OCI-LY3 (cell line): Measurements from ENCODE around the gene MAP6.

Experiments used
- H2AFZ ChIP-seq: fragments of 200-600, 300-600 bp; shearing (Covaris generic); 2 replicates; pipeline ENCODE4 v1.6.0; 2014; ENCODE audit warnings: antibody characterized with exemption, low read depth, low read length
- H3K27ac ChIP-seq: fragments of 200-600, 300-600 bp; sonication (generic); 2 replicates; pipeline ENCODE4 v1.5.1; 2014; ENCODE audit warnings: mild to moderate bottlenecking, low read length, moderate library complexity, mixed read lengths
- H3K27me3 ChIP-seq: fragments of 200-600, 300-600 bp; sonication (generic); 2 replicates; pipeline ENCODE4 v1.6.1; 2014; ENCODE audit warnings: low read depth, low read length, mixed read lengths
- H3K36me3 ChIP-seq: fragments of 200-600, 300-600 bp; sonication (generic); replicated peaks from 2 replicates; pipeline ENCODE3; 2014; ENCODE audit warnings: low read depth, low read length, mixed read lengths
- H3K4me1 ChIP-seq: fragments of 300-600, 200-600 bp; sonication (generic); 2 replicates; pipeline ENCODE4 v1.6.1; 2014; ENCODE audit warnings: low read length, mixed read lengths
- H3K4me2 ChIP-seq: fragments of 200-600, 300-600 bp; sonication (generic); 2 replicates; pipeline ENCODE4 v1.6.1; 2014; ENCODE audit warnings: low read length, mixed read lengths
- H3K4me3 ChIP-seq: fragments of 300-600, 200-600 bp; sonication (generic); 2 replicates; pipeline ENCODE4 v1.5.1; 2014; ENCODE audit warnings: antibody characterized with exemption, mild to moderate bottlenecking, low read length, moderate library complexity
- H3K79me2 ChIP-seq: fragments of 300-600, 200-600 bp; shearing (Covaris generic); 2 replicates; pipeline ENCODE4 v1.6.1; 2014; ENCODE audit warnings: mild to moderate bottlenecking, low read length, mixed read lengths
- H3K9ac ChIP-seq: fragments of 300-600, 200-600 bp; shearing (Covaris generic); 2 replicates; pipeline ENCODE4 v1.6.0; 2014; ENCODE audit warnings: mild to moderate bottlenecking, low read length, moderate library complexity
- H3K9me3 ChIP-seq: fragments of 200-600, 300-600 bp; shearing (Covaris generic); 2 replicates; pipeline ENCODE4 v1.6.1; 2014; ENCODE audit warnings: low read length, mixed read lengths; ENCODE audit not compliant: insufficient read depth
- H4K20me1 ChIP-seq: fragments of 200-600, 300-600 bp; sonication (generic); 2 replicates; pipeline ENCODE4 v1.6.1; 2016; ENCODE audit warnings: low read length, mixed read lengths; ENCODE audit not compliant: insufficient read depth
- CTCF ChIP-seq: fragments of 200-600, 300-600 bp; sonication (generic); IDR thresholded peaks from 2 replicates; pipeline ENCODE4 v1.5.1; 2014; ENCODE audit warnings: antibody characterized with exemption, low read length, low read depth
- EZH2phosphoT487 ChIP-seq: fragments of 200-600 bp; shearing (Covaris generic); IDR thresholded peaks from 2 replicates; pipeline ENCODE4 v1.6.1; 2018; ENCODE audit warnings: antibody characterized with exemption, mixed run types, low read depth

MAP6 gene

GRCh38 chr11:75553889-75554257 lies 115.0 kb downstream of the MAP6 start:
- TF ChIP-seq CTCF (no peak), EZH2phosphoT487 (no peak)
- no peaks in the 10 kb centered on the region for H3K36me3 ChIP-seq
- no peaks in the 10 kb centered on the region for H3K79me2 ChIP-seq
- H3K4me3 ChIP-seq: no peak overlapping the region
- H3K27me3 ChIP-seq: peaks cover 14% of the 10 kb centered on the region
- H3K4me1 ChIP-seq: no peaks in the 10 kb centered on the region
- H3K9ac ChIP-seq: no peak overlapping the region
- H2AFZ ChIP-seq: no peak overlapping the region
- H3K4me2 ChIP-seq: no peak overlapping the region
- H3K27ac ChIP-seq: no peak overlapping the region
- H3K9me3 ChIP-seq: no peaks in the 10 kb centered on the region
- no peaks in the 10 kb centered on the region for H4K20me1 ChIP-seq

GRCh38 chr11:75553182-75553581 lies 115.7 kb downstream of the MAP6 start:
- Histone ChIP-seq H3K79me2 (no peaks in the 10 kb centered on the region), H3K36me3 (no peaks in the 10 kb centered on the region), H3K9me3 (no peaks in the 10 kb centered on the region), H3K27me3 (peaks cover 15% of the 10 kb centered on the region), H4K20me1 (no peaks in the 10 kb centered on the region), H3K4me1 (no peaks in the 10 kb centered on the region), H3K4me2 (no peak overlapping the region), H2AFZ (no peak overlapping the region), H3K27ac (no peak overlapping the region), H3K9ac (no peak overlapping the region), H3K4me3 (no peak overlapping the region)
- TF ChIP-seq CTCF: no peak
- TF ChIP-seq EZH2phosphoT487: no peak

GRCh38 chr11:75549370-75549958 lies 119.4 kb downstream of the MAP6 start:
- H3K9me3 ChIP-seq: no peaks in the 10 kb centered on the region
- TF ChIP-seq CTCF: no peak
- no peak for TF ChIP-seq EZH2phosphoT487
- H3K79me2 ChIP-seq: no peaks in the 10 kb centered on the region
- peaks cover 19% of the 10 kb centered on the region for H3K27me3 ChIP-seq
- no peak overlapping the region for H3K9ac ChIP-seq
- H3K4me2 ChIP-seq: no peak overlapping the region
- H3K4me3 ChIP-seq: no peak overlapping the region
- H2AFZ ChIP-seq: no peak overlapping the region
- H3K4me1 ChIP-seq: no peaks in the 10 kb centered on the region
- no peaks in the 10 kb centered on the region for H4K20me1 ChIP-seq
- H3K27ac ChIP-seq: no peak overlapping the region
- H3K36me3 ChIP-seq: no peaks in the 10 kb centered on the region

GRCh38 chr11:75548595-75549272 lies 120.1 kb downstream of the MAP6 start:
- Histone ChIP-seq H3K36me3 (no peaks in the 10 kb centered on the region), H3K4me1 (no peaks in the 10 kb centered on the region), H3K79me2 (no peaks in the 10 kb centered on the region), H3K9ac (no peak overlapping the region), H3K4me2 (no peak overlapping the region), H3K27me3 (peaks cover 19% of the 10 kb centered on the region), H3K27ac (no peak overlapping the region), H2AFZ (no peak overlapping the region), H4K20me1 (no peaks in the 10 kb centered on the region), H3K9me3 (no peaks in the 10 kb centered on the region), H3K4me3 (no peak overlapping the region)
- TF ChIP-seq EZH2phosphoT487 (no peak), CTCF (no peak)
